ENCODE results near the gene NALCN.

NALCN gene

GRCh38 chr13:101300531-101300930 lies 115.8 kb downstream of the NALCN start:
- WGBS, 2 experiments, result 96 to 100% methylated on average over 2 of the region's 2 CpGs

GRCh38 chr13:101298517-101298916 lies 117.8 kb downstream of the NALCN start:
- Histone ChIP-seq H3K27ac (ENCODE audit: insufficient read depth, low read depth, low read length, poor library complexity, severe bottlenecking) (no peak overlapping the region), H3K36me3 (ENCODE audit: control insufficient read depth, insufficient read depth, low read length) (no peaks in the 10 kb centered on the region), H3K4me3 (ENCODE audit: insufficient read depth, low read depth, low read length) (no peak overlapping the region), H3K4me1 (ENCODE audit: control insufficient read depth, insufficient read depth, low read length) (no peaks in the 10 kb centered on the region), H3K9me3 (ENCODE audit: control insufficient read depth, low read length) (no peaks in the 10 kb centered on the region), H3K27me3 (ENCODE audit: control insufficient read depth, insufficient read depth, low read length, poor library complexity, severe bottlenecking) (no peaks in the 10 kb centered on the region)
- WGBS, 2 experiments, result 86 to 94% methylated on average over 4 of the region's 4 CpGs

More at GRCh38 chr13:101300531-101300930, 115.8 kb downstream of the NALCN start:
- H3K4me1 ChIP-seq (ENCODE audit: control insufficient read depth, insufficient read depth, low read length), result no peaks in the 10 kb centered on the region
- H3K27ac ChIP-seq (ENCODE audit: insufficient read depth, low read depth, low read length, poor library complexity, severe bottlenecking), result no peak overlapping the region
- no peaks in the 10 kb centered on the region for H3K9me3 ChIP-seq (ENCODE audit: control insufficient read depth, low read length)
- H3K36me3 ChIP-seq (ENCODE audit: control insufficient read depth, insufficient read depth, low read length), result no peaks in the 10 kb centered on the region
- no peak overlapping the region for H3K4me3 ChIP-seq (ENCODE audit: insufficient read depth, low read depth, low read length)
- H3K27me3 ChIP-seq (ENCODE audit: control insufficient read depth, insufficient read depth, low read length, poor library complexity, severe bottlenecking), result no peaks in the 10 kb centered on the region

DNA sequence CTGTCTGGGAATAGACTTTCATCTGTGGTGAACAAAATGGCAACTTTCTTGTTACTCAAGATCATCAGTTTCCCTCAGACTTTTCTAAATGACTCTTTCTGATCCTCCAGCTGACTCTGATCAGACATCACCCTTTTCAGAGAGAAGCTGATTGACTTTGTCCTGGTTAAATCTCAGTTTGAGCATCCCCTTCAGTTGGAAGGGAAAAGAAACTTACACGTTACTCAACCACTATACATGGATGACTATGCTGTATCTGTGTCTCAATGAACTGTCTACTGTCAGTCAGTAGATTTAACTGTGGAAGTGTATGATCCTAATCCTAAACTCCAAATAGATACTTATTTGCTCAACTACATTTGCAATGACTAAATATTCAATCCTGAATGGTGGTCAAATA lies 118.5 kb downstream of the NALCN start:
- H3K9me3 ChIP-seq (ENCODE audit: control insufficient read depth, low read length), result no peaks in the 10 kb centered on the region
- H3K4me3 ChIP-seq (ENCODE audit: insufficient read depth, low read depth, low read length), result no peak overlapping the region
- H3K4me1 ChIP-seq (ENCODE audit: control insufficient read depth, insufficient read depth, low read length), result no peaks in the 10 kb centered on the region
- no peaks in the 10 kb centered on the region for H3K27me3 ChIP-seq (ENCODE audit: control insufficient read depth, insufficient read depth, low read length, poor library complexity, severe bottlenecking)
- no peak overlapping the region for H3K27ac ChIP-seq (ENCODE audit: insufficient read depth, low read depth, low read length, poor library complexity, severe bottlenecking)
- 86% methylated on average over 1 of the region's 1 CpG; no CpG with 5 or more reads in 1 of the 2 experiments for WGBS, 2 experiments
- H3K36me3 ChIP-seq (ENCODE audit: control insufficient read depth, insufficient read depth, low read length), result no peaks in the 10 kb centered on the region

DNA sequence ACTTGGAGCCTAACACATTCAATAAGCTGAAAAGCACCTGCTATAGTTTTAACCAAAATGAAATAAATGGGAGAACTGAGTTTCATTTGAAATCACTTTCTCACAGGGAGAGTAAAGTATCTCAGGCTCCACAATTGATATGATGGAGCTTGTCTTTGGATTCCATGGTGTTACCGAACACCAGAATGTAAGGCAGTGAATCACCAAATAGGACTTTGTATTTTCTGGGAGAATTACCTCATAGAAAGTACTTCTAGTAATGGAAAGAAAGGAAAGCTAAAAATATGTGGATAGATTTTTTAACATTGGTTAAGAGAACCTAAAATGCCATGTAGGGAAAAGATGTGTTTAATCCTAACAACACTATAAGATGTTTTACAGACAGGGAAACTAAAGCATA lies 123.6 kb downstream of the NALCN start:
- WGBS, 2 experiments, result 97 to 100% methylated on average over 1 of the region's 1 CpG

GRCh38 chr13:101291646-101292515 lies 124.4 kb downstream of the NALCN start:
- no peak overlapping the region for H3K27ac ChIP-seq (ENCODE audit: insufficient read depth, low read depth, low read length, poor library complexity, severe bottlenecking)
- 94% methylated on average over 10 of the region's 10 CpGs for WGBS, 2 experiments
- H3K4me3 ChIP-seq (ENCODE audit: insufficient read depth, low read depth, low read length), result no peak overlapping the region
- H3K9me3 ChIP-seq (ENCODE audit: control insufficient read depth, low read length), result no peaks in the 10 kb centered on the region
- no peaks in the 10 kb centered on the region for H3K36me3 ChIP-seq (ENCODE audit: control insufficient read depth, insufficient read depth, low read length)
- no peaks in the 10 kb centered on the region for H3K27me3 ChIP-seq (ENCODE audit: control insufficient read depth, insufficient read depth, low read length, poor library complexity, severe bottlenecking)
- H3K4me1 ChIP-seq (ENCODE audit: control insufficient read depth, insufficient read depth, low read length), result peaks cover 7% of the 10 kb centered on the region

More for the DNA sequence above, 123.6 kb downstream of the NALCN start:
- H3K9me3 ChIP-seq (ENCODE audit: control insufficient read depth, low read length), result no peaks in the 10 kb centered on the region
- no peak overlapping the region for H3K27ac ChIP-seq (ENCODE audit: insufficient read depth, low read depth, low read length, poor library complexity, severe bottlenecking)
- no peaks in the 10 kb centered on the region for H3K36me3 ChIP-seq (ENCODE audit: control insufficient read depth, insufficient read depth, low read length)
- H3K4me1 ChIP-seq (ENCODE audit: control insufficient read depth, insufficient read depth, low read length), result peaks cover 7% of the 10 kb centered on the region
- H3K4me3 ChIP-seq (ENCODE audit: insufficient read depth, low read depth, low read length), result no peak overlapping the region
- H3K27me3 ChIP-seq (ENCODE audit: control insufficient read depth, insufficient read depth, low read length, poor library complexity, severe bottlenecking), result no peaks in the 10 kb centered on the region

GRCh38 chr13:101291206-101291605 lies 125.1 kb downstream of the NALCN start:
- WGBS, 2 experiments, result 92 to 97% methylated on average over 2 of the region's 2 CpGs
- Histone ChIP-seq H3K27me3 (ENCODE audit: control insufficient read depth, insufficient read depth, low read length, poor library complexity, severe bottlenecking) (no peaks in the 10 kb centered on the region), H3K36me3 (ENCODE audit: control insufficient read depth, insufficient read depth, low read length) (no peaks in the 10 kb centered on the region), H3K27ac (ENCODE audit: insufficient read depth, low read depth, low read length, poor library complexity, severe bottlenecking) (no peak overlapping the region), H3K4me3 (ENCODE audit: insufficient read depth, low read depth, low read length) (no peak overlapping the region), H3K9me3 (ENCODE audit: control insufficient read depth, low read length) (no peaks in the 10 kb centered on the region), H3K4me1 (ENCODE audit: control insufficient read depth, insufficient read depth, low read length) (peaks cover 7% of the 10 kb centered on the region)

DNA sequence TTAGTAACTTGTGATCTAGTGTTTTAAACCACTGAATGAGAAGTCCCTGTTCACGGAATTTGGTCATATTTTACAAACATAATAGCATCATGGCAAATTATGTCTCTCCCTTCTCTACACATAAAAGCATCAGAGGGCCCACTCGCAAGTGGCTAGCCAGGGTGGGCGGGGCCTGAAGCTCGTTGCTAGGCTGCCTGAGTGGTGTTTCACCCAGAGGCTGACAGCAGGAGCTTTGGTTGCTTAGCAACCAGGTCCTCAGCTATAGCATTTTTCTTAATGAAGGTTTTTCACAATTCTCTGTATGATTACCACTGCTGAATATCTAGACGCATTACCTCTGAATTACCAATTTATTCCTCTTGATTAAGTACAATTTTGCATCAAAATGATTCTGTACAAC lies 126.5 kb downstream of the NALCN start:
- peaks cover 9% of the 10 kb centered on the region for H3K4me1 ChIP-seq (ENCODE audit: control insufficient read depth, insufficient read depth, low read length)
- no peak overlapping the region for H3K4me3 ChIP-seq (ENCODE audit: insufficient read depth, low read depth, low read length)
- 29 to 33% methylated on average over 5 of the region's 5 CpGs for WGBS, 2 experiments
- no peaks in the 10 kb centered on the region for H3K9me3 ChIP-seq (ENCODE audit: control insufficient read depth, low read length)
- H3K27me3 ChIP-seq (ENCODE audit: control insufficient read depth, insufficient read depth, low read length, poor library complexity, severe bottlenecking), result no peaks in the 10 kb centered on the region
- no peaks in the 10 kb centered on the region for H3K36me3 ChIP-seq (ENCODE audit: control insufficient read depth, insufficient read depth, low read length)
- H3K27ac ChIP-seq (ENCODE audit: insufficient read depth, low read depth, low read length, poor library complexity, severe bottlenecking), result peak overlapping the region; percentile 63

DNA sequence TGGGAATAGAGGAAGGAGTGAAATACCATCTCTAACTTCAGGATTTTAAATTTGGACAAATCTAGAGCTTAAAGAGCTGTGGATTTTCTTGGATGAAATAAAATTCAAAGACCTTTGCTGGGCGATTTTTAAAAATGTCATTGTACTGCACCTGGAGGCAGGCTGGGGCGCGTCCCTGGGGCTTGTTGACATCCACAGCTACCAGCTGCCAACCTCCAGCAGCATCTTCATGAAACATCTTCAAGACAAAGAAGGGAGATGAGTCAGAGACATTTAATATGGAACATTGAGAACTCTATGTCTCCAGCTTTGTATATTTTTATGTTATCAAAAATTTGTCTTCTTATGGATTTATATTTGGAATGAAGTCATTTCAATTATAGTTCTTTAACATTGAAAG lies 132.5 kb downstream of the NALCN start:
- no peak overlapping the region for H3K4me3 ChIP-seq (ENCODE audit: insufficient read depth, low read depth, low read length)

GRCh38 chr13:101272886-101273285 lies 143.4 kb downstream of the NALCN start:
- Histone ChIP-seq H3K4me3 (ENCODE audit: insufficient read depth, low read depth, low read length) (no peak overlapping the region), H3K36me3 (ENCODE audit: control insufficient read depth, insufficient read depth, low read length) (no peaks in the 10 kb centered on the region), H3K27ac (ENCODE audit: insufficient read depth, low read depth, low read length, poor library complexity, severe bottlenecking) (no peak overlapping the region), H3K4me1 (ENCODE audit: control insufficient read depth, insufficient read depth, low read length) (no peaks in the 10 kb centered on the region), H3K27me3 (ENCODE audit: control insufficient read depth, insufficient read depth, low read length, poor library complexity, severe bottlenecking) (no peaks in the 10 kb centered on the region), H3K9me3 (ENCODE audit: control insufficient read depth, low read length) (no peaks in the 10 kb centered on the region)
- WGBS, 2 experiments, result 93 to 96% methylated on average over 9 of the region's 9 CpGs

More for the DNA sequence above, 132.5 kb downstream of the NALCN start:
- 92 to 93% methylated on average over 3 of the region's 3 CpGs for WGBS, 2 experiments
- no peaks in the 10 kb centered on the region for H3K36me3 ChIP-seq (ENCODE audit: control insufficient read depth, insufficient read depth, low read length)
- no peaks in the 10 kb centered on the region for H3K27me3 ChIP-seq (ENCODE audit: control insufficient read depth, insufficient read depth, low read length, poor library complexity, severe bottlenecking)
- peaks cover 3% of the 10 kb centered on the region for H3K4me1 ChIP-seq (ENCODE audit: control insufficient read depth, insufficient read depth, low read length)
- H3K27ac ChIP-seq (ENCODE audit: insufficient read depth, low read depth, low read length, poor library complexity, severe bottlenecking), result no peak overlapping the region
- no peaks in the 10 kb centered on the region for H3K9me3 ChIP-seq (ENCODE audit: control insufficient read depth, low read length)

DNA sequence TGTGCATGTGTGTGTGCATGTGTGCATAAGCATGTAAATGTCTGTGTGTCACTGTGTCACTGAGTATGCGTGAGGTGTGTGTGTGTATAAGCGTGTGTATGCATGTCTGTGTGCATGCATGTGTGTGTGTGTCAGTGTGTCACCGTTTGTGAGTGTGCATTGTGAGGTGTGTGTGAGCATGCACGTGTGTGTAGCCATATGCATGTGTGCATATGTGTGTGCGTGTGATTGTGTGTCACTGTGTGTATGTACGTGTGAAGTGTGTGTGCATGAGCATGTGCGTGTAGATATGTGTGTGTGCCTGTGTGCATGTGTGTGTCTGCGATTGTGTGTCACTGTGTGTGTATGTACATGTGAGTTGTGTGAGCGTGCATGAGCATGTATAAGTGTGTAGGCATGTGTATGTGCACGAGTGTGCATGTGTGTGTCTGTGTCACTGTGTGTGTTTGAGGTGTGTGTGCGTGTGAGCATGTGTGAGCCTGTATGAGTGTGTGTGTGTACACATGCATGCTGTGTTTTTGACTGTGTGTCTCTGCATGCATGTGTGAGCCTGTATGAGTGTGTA lies 144.5 kb downstream of the NALCN start:
- H3K4me3 ChIP-seq (ENCODE audit: insufficient read depth, low read depth, low read length), result no peak overlapping the region
- no peak overlapping the region for H3K27ac ChIP-seq (ENCODE audit: insufficient read depth, low read depth, low read length, poor library complexity, severe bottlenecking)
- H3K36me3 ChIP-seq (ENCODE audit: control insufficient read depth, insufficient read depth, low read length), result no peaks in the 10 kb centered on the region
- H3K27me3 ChIP-seq (ENCODE audit: control insufficient read depth, insufficient read depth, low read length, poor library complexity, severe bottlenecking), result no peaks in the 10 kb centered on the region
- H3K4me1 ChIP-seq (ENCODE audit: control insufficient read depth, insufficient read depth, low read length), result no peaks in the 10 kb centered on the region
- H3K9me3 ChIP-seq (ENCODE audit: control insufficient read depth, low read length), result no peaks in the 10 kb centered on the region
- WGBS, 2 experiments, result 90 to 93% methylated on average over 11 of the region's 11 CpGs
